AG09319 (cell line): ENCODE results near the gene C11orf54.

Source experiments
- DNase-seq: peaks from one replicate; pipeline ENCODE4 v3.0.0-alpha.2; 2010; ENCODE audit warnings: low read depth; ENCODE audit errors: extremely low read depth
- TF ChIP-seq, protein P1 (sequence below): IDR thresholded peaks from 2 replicates; pipeline ENCODE4 v1.5.1; 2011; ENCODE audit warnings: low read depth, mild to moderate bottlenecking, inconsistent platforms, low read length, moderate library complexity

C11orf54 gene

DNA sequence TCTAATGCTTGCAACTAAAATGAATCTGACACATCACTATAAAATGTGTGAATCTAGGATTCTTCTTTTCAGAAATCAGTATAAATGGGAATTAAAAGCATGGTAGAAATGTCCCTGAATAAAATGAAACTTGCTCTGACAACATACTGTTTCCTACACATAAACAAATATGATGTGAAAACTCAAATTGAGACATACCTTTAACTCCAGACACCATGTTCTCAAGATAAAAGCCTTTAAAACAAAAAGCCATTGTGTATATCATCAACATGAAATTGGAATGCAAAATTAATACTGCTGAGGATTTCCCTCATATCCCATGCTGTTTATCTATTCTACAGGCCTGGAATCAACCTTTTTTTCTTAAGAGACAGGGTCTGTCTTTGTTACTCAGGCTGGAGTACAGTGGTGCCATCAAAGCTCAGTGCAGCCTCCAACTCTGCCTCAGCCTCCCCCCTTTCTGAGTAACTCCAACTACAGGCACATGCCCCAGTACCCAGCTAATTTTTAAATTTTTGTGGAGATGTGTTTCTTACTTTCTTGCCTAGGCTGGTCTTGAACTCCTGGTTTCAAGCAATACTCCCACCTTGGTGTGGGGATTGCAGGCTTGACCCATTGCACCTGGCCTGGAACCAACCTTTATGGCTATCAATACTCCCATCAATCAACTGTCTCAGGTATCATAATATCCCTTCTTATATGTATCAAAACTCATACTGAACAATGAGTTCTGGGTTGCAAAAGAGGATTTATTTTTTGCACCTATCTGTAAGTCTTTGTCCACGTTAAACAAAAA lies 6.8 kb upstream of the C11orf54 start:
- no peak for DNase-seq
- TF ChIP-seq, protein P1, sequence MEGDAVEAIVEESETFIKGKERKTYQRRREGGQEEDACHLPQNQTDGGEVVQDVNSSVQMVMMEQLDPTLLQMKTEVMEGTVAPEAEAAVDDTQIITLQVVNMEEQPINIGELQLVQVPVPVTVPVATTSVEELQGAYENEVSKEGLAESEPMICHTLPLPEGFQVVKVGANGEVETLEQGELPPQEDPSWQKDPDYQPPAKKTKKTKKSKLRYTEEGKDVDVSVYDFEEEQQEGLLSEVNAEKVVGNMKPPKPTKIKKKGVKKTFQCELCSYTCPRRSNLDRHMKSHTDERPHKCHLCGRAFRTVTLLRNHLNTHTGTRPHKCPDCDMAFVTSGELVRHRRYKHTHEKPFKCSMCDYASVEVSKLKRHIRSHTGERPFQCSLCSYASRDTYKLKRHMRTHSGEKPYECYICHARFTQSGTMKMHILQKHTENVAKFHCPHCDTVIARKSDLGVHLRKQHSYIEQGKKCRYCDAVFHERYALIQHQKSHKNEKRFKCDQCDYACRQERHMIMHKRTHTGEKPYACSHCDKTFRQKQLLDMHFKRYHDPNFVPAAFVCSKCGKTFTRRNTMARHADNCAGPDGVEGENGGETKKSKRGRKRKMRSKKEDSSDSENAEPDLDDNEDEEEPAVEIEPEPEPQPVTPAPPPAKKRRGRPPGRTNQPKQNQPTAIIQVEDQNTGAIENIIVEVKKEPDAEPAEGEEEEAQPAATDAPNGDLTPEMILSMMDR = no peak

GRCh38 chr11:93735627-93736026 lies 5.8 kb upstream of the C11orf54 start:
- TF ChIP-seq, protein P1 = no peak
- DNase-seq = no peak

GRCh38 chr11:93736129-93736528 lies 5.3 kb upstream of the C11orf54 start:
- TF ChIP-seq, protein P1 = no peak
- no peak for DNase-seq

GRCh38 chr11:93737904-93738612 lies 3.4 kb upstream of the C11orf54 start:
- TF ChIP-seq, protein P1 = no peak
- DNase-seq = no peak

- no peak for DNase-seq
Measured at GRCh38 chr11:93738647-93739081, 2.8 kb upstream of the C11orf54 start.

GRCh38 chr11:93740031-93740729 lies 1.3 kb upstream of the C11orf54 start:
- no peak for DNase-seq
- TF ChIP-seq, protein P1 = no peak

More at GRCh38 chr11:93738647-93739081, 2.8 kb upstream of the C11orf54 start:
- TF ChIP-seq, protein P1 = no peak

- no peak for DNase-seq
- TF ChIP-seq, protein P1 = no peak; the same call in 1 of the 2 replicates
Measured at GRCh38 chr11:93740730-93741093, 760 bp upstream of the C11orf54 start.
